ENCODE results near the gene ST6GALNAC3.

Gene ST6GALNAC3

DNA sequence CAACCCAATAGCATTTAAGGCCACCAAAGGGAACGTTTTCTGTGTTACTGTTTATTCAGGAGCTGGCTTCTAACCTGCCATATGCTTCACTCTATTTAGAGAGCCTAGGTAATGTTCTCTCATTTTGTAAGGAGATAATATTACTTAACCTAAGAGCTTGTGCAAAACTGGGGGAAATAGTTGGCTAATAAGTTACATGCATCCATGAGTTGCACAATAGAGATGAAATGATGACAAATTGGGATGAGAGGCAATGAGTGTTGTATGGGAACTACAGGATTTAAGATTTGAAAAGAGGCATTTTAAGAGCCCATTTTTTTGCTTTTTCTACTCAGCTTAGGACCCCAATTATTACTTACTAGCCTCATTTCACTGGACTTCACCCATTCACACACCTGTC is 151.0 kb downstream of the ST6GALNAC3 start:
- Histone ChIP-seq H3K79me2 (ENCODE audit: insufficient read depth, low read depth) (no peaks in the 10 kb centered on the region), H3K36me3 (ENCODE audit: insufficient read depth) (no peaks in the 10 kb centered on the region), H3K4me3 (IDR thresholded peaks at IDR 0.05; ENCODE audit: insufficient read depth, low read depth, low read length) (no peak overlapping the region), H3K27ac (no peak overlapping the region), H4K20me1 (ENCODE audit: insufficient read depth) (no peaks in the 10 kb centered on the region), H3K27me3 (ENCODE audit: insufficient read depth, low read depth) (no peaks in the 10 kb centered on the region), H3K4me1 (ENCODE audit: low read depth, poor library complexity, severe bottlenecking) (no peaks in the 10 kb centered on the region), H2AFZ (ENCODE audit: low read depth) (no peak overlapping the region), H3K9ac (no peak overlapping the region), H3K4me2 (no peak overlapping the region)
- TF ChIP-seq, protein P1, sequence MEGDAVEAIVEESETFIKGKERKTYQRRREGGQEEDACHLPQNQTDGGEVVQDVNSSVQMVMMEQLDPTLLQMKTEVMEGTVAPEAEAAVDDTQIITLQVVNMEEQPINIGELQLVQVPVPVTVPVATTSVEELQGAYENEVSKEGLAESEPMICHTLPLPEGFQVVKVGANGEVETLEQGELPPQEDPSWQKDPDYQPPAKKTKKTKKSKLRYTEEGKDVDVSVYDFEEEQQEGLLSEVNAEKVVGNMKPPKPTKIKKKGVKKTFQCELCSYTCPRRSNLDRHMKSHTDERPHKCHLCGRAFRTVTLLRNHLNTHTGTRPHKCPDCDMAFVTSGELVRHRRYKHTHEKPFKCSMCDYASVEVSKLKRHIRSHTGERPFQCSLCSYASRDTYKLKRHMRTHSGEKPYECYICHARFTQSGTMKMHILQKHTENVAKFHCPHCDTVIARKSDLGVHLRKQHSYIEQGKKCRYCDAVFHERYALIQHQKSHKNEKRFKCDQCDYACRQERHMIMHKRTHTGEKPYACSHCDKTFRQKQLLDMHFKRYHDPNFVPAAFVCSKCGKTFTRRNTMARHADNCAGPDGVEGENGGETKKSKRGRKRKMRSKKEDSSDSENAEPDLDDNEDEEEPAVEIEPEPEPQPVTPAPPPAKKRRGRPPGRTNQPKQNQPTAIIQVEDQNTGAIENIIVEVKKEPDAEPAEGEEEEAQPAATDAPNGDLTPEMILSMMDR (conservative IDR thresholded peaks at IDR 0.05; ENCODE audit: low read depth, low read length): no peak

DNA sequence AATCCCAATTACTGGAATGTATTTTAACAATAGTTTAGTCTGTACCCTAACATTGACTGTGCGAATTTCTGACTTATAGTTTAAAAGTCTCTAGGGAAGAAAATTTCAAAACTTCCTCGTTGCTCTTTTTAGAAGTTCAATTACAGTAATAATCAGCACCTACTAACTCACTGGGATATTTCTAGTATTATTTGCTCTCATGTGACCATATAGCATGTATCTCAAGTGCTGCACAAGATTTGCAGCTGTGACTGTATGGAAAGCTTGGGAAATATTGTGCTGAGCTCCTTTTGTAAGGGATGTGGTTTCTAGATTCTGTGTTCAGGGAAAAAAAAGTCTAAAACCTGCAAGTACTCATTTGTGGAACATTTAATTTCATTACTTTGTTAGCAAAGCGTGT is 153.1 kb downstream of the ST6GALNAC3 start:
- H3K27ac ChIP-seq: no peak overlapping the region
- H2AFZ ChIP-seq (ENCODE audit: low read depth): no peak overlapping the region
- no peak overlapping the region for H3K4me3 ChIP-seq (IDR thresholded peaks at IDR 0.05; ENCODE audit: insufficient read depth, low read depth, low read length)
- no peaks in the 10 kb centered on the region for H3K79me2 ChIP-seq (ENCODE audit: insufficient read depth, low read depth)
- no peaks in the 10 kb centered on the region for H3K36me3 ChIP-seq (ENCODE audit: insufficient read depth)
- H4K20me1 ChIP-seq (ENCODE audit: insufficient read depth): no peaks in the 10 kb centered on the region
- no peaks in the 10 kb centered on the region for H3K27me3 ChIP-seq (ENCODE audit: insufficient read depth, low read depth)
- H3K4me1 ChIP-seq (ENCODE audit: low read depth, poor library complexity, severe bottlenecking): peaks cover 11% of the 10 kb centered on the region
- H3K4me2 ChIP-seq: no peak overlapping the region
- no peak overlapping the region for H3K9ac ChIP-seq
- TF ChIP-seq, protein P1 (conservative IDR thresholded peaks at IDR 0.05; ENCODE audit: low read depth, low read length): no peak

DNA sequence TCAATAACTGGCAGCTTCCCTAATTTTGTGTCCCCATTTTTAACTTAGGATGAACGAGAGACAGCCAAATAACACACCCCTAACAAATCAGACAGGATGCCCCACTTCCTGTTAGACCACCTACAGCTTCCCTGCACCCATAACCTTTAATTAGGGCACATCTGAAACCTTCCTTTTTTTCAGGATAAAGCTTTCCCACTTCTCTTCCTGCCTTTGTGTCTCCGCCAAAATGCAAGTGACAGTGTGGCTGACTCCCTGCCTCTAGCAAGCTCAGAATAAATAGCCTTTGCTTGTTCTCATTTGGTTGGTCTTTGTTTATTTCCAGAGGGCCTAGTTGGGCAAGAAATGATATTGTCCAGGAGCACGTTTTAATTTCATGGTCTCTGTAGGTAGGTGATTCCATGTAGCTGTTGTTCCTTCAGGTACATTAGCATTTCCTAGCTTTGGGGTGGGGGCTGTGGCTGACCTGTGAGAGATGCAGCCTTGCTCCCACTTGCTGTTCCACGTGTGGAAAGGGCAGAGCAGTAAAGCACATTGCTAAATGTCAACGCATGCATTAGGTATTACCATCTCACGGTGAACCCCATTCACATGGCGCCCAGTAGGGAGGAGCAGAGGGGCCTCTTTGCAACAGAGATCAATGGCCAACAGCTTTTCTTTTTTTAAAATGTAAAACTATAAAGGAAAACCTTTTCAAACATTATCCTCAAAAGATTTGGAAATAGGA is 154.9 kb downstream of the ST6GALNAC3 start:
- Histone ChIP-seq H3K4me3 (IDR thresholded peaks at IDR 0.05; ENCODE audit: insufficient read depth, low read depth, low read length) (no peak overlapping the region), H3K9ac (no peak overlapping the region), H3K27me3 (ENCODE audit: insufficient read depth, low read depth) (no peaks in the 10 kb centered on the region), H4K20me1 (ENCODE audit: insufficient read depth) (no peaks in the 10 kb centered on the region), H3K79me2 (ENCODE audit: insufficient read depth, low read depth) (no peaks in the 10 kb centered on the region), H3K4me1 (ENCODE audit: low read depth, poor library complexity, severe bottlenecking) (peaks cover 11% of the 10 kb centered on the region), H3K4me2 (no peak overlapping the region), H3K36me3 (ENCODE audit: insufficient read depth) (no peaks in the 10 kb centered on the region), H3K27ac (no peak overlapping the region), H2AFZ (ENCODE audit: low read depth) (no peak overlapping the region)
- TF ChIP-seq, protein P1 (conservative IDR thresholded peaks at IDR 0.05; ENCODE audit: low read depth, low read length): no peak

DNA sequence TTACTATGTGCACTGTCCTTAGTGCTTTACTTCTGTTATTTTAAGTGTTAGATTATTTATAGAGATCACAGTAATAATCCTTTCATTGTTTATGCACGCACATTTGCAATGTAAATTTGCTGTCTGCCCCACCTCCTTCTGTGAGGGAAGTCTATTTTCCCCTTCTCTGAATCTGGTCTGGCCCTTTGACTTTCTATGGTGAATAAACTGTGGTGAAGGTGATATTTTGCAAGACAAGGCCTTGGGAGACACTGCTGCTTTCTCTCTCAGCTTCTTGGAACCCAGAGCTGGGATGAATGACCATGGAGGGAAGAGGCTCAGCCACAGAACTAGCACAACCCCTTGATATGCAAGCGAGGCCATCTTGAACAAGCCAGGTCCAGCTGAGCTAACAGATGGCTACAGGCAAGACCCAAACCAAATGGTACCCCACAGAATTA is 156.3 kb downstream of the ST6GALNAC3 start:
- Histone ChIP-seq H3K27me3 (ENCODE audit: insufficient read depth, low read depth) (no peaks in the 10 kb centered on the region), H3K36me3 (ENCODE audit: insufficient read depth) (no peaks in the 10 kb centered on the region), H4K20me1 (ENCODE audit: insufficient read depth) (no peaks in the 10 kb centered on the region), H2AFZ (ENCODE audit: low read depth) (no peak overlapping the region), H3K4me3 (IDR thresholded peaks at IDR 0.05; ENCODE audit: insufficient read depth, low read depth, low read length) (no peak overlapping the region), H3K9ac (no peak overlapping the region), H3K4me2 (no peak overlapping the region), H3K27ac (no peak overlapping the region), H3K4me1 (ENCODE audit: low read depth, poor library complexity, severe bottlenecking) (peaks cover 11% of the 10 kb centered on the region), H3K79me2 (ENCODE audit: insufficient read depth, low read depth) (no peaks in the 10 kb centered on the region)
- TF ChIP-seq, protein P1 (conservative IDR thresholded peaks at IDR 0.05; ENCODE audit: low read depth, low read length): no peak

Measured in KMS-11 (cell line).